H1 (cell line): Measurements from ENCODE around the gene TUBGCP3. TPM values are rescaled to one million over a fixed set of nuclear protein-coding genes. Genes with fewer than 3 reads are reported as not detected.

Source experiments
- CTCF ChIA-PET: fragments of 300-600 bp; sonication (Branson Sonifier 250); formaldehyde crosslinking; loops from one replicate; lab custom pipeline; 2021; ENCODE audit not compliant: partially characterized antibody; lab: Charles Lee
- POLR2A ChIA-PET: fragments of 300-600 bp; sonication (Branson Sonifier 250); formaldehyde crosslinking; loops from one replicate; lab custom pipeline; 2021; ENCODE audit warnings: inconsistent platforms; ENCODE audit not compliant: partially characterized antibody; lab: Charles Lee
- DNase-seq, 2 experiments: peaks; one replicate each; pipeline versions ENCODE4 v3.0.0 to v3.0.0-alpha.2; 2010 to 2022; ENCODE audit warnings: low spot score in 2 of 2, low read depth in 1 of 2, mixed read lengths in 1 of 2
- FAIRE-seq: peaks from 2 replicates; lab custom pipeline; 2011; peaks lifted over from hg19 to GRCh38; lab: Jason Lieb, UNC
- H2AFZ ChIP-seq: 2 replicates; pipeline ENCODE4 v1.8.1; 2012; ENCODE audit warnings: low read length, inconsistent platforms
- H2AK5ac ChIP-seq: 2 replicates; pipeline ENCODE4 v1.6.1; 2013; ENCODE audit warnings: low read depth, low read length
- H2BK120ac ChIP-seq: replicated peaks from 2 replicates; pipeline ENCODE3; 2013; ENCODE audit warnings: low read depth, low read length, inconsistent platforms
- H2BK12ac ChIP-seq: 2 replicates; pipeline ENCODE4 v1.6.1; 2013; ENCODE audit warnings: low read depth, low read length
- H2BK15ac ChIP-seq: 2 replicates; pipeline ENCODE4 v1.6.1; 2013; ENCODE audit warnings: low read length
- H2BK20ac ChIP-seq: 2 replicates; pipeline ENCODE4 v1.6.1; 2013; ENCODE audit warnings: low read length
- H2BK5ac ChIP-seq: 2 replicates; pipeline ENCODE4 v1.6.1; 2013; ENCODE audit warnings: low read depth, low read length
- H3K14ac ChIP-seq: 2 replicates; pipeline ENCODE4 v1.6.1; 2013; ENCODE audit warnings: inconsistent platforms; ENCODE audit not compliant: insufficient read length
- H3K18ac ChIP-seq: 2 replicates; pipeline ENCODE4 v1.6.1; 2013; ENCODE audit warnings: low read length; ENCODE audit errors: extremely low read depth
- H3K23ac ChIP-seq: 2 replicates; pipeline ENCODE4 v1.6.1; 2013; ENCODE audit warnings: inconsistent platforms; ENCODE audit not compliant: insufficient read length
- H3K23me2 ChIP-seq: 2 replicates; pipeline ENCODE4 v1.6.1; 2013; ENCODE audit warnings: low read depth, low read length
- H3K27ac ChIP-seq: 2 replicates; pipeline ENCODE4 v1.6.1; 2011; ENCODE audit warnings: low read depth, low read length, inconsistent platforms
- H3K27me3 ChIP-seq, 4 experiments: replicated peaks in 1 of 4; 1 replicate in 1 of 4; 2 replicates in 3 of 4; pipeline versions ENCODE4 v1.6.1 to v1.8.1; 2011 to 2013; ENCODE audit warnings: low read length in 3 of 4, mild to moderate bottlenecking in 3 of 4, inconsistent platforms in 2 of 4, mixed read lengths in 2 of 4, moderate library complexity in 1 of 4; ENCODE audit not compliant: control insufficient read depth in 3 of 4, insufficient read depth in 3 of 4; ENCODE audit errors: extremely low read depth in 1 of 4
- H3K36me3 ChIP-seq, 4 experiments: 2 replicates each; pipeline versions ENCODE4 v1.6.1 to v1.8.1; 2011 to 2013; ENCODE audit warnings: mild to moderate bottlenecking in 4 of 4, low read length in 3 of 4, moderate library complexity in 2 of 4, control low read depth in 1 of 4, inconsistent platforms in 1 of 4; ENCODE audit not compliant: insufficient read depth in 4 of 4, control insufficient read depth in 2 of 4
- H3K4ac ChIP-seq: replicated peaks from 2 replicates; pipeline ENCODE3; 2013; ENCODE audit warnings: low read length, low read depth, mixed read lengths, inconsistent platforms; ENCODE audit not compliant: insufficient read length
- H3K4me1 ChIP-seq, 4 experiments: replicated peaks in 1 of 4; 1 replicate in 1 of 4; 2 replicates in 3 of 4; pipeline versions ENCODE4 v1.6.1 to v1.8.1; 2011 to 2013; ENCODE audit warnings: low read length in 3 of 4, inconsistent platforms in 2 of 4, mixed read lengths in 1 of 4; ENCODE audit not compliant: insufficient read depth in 4 of 4, control insufficient read depth in 3 of 4
- H3K4me2 ChIP-seq, 2 experiments: 2 replicates each; pipeline versions ENCODE4 v1.6.1 to v1.8.1; 2011 to 2013; ENCODE audit warnings: low read depth in 2 of 2, low read length in 2 of 2, control low read depth in 1 of 2, inconsistent platforms in 1 of 2, mild to moderate bottlenecking in 1 of 2; ENCODE audit not compliant: insufficient read depth in 1 of 2
- H3K4me3 ChIP-seq, 4 experiments: fragments of 200-600, 300-600 bp in 1 of 4; sonication (generic), shearing (Covaris generic), sonication (Bioruptor Twin) in 1 of 4; 2 replicates each; pipeline versions ENCODE4 v1.5.1 to v1.8.1; 2011 to 2016; ENCODE audit warnings: low read length in 4 of 4, low read depth in 3 of 4, control low read depth in 2 of 4, inconsistent platforms in 2 of 4, mild to moderate bottlenecking in 2 of 4, mixed read lengths in 1 of 4, moderate library complexity in 1 of 4; ENCODE audit not compliant: insufficient read depth in 2 of 4; ENCODE audit errors: extremely low read depth in 1 of 4
- H3K56ac ChIP-seq: replicated peaks from 2 replicates; pipeline ENCODE3; 2013; ENCODE audit warnings: low read depth, mild to moderate bottlenecking, mixed read lengths, low read length, inconsistent platforms; ENCODE audit not compliant: insufficient read length
- H3K79me1 ChIP-seq: 2 replicates; pipeline ENCODE4 v1.6.1; 2013; ENCODE audit warnings: low read depth, low read length, control low read depth
- H3K79me2 ChIP-seq, 2 experiments: 2 replicates each; pipeline versions ENCODE4 v1.6.1 to v1.8.1; 2012 to 2013; ENCODE audit warnings: low read length in 2 of 2, mild to moderate bottlenecking in 2 of 2, inconsistent platforms in 1 of 2; ENCODE audit not compliant: insufficient read depth in 2 of 2, control insufficient read depth in 1 of 2
- H3K9ac ChIP-seq, 4 experiments: replicated peaks in 1 of 4; 1 replicate in 1 of 4; 2 replicates in 3 of 4; pipeline versions ENCODE4 v1.6.1 to v1.8.1; 2011 to 2013; ENCODE audit warnings: low read depth in 3 of 4, low read length in 3 of 4, control low read depth in 2 of 4, mild to moderate bottlenecking in 2 of 4, moderate library complexity in 2 of 4, inconsistent platforms in 1 of 4; ENCODE audit errors: extremely low read depth in 1 of 4
- H3K9me3 ChIP-seq, 2 experiments: 2 replicates each; pipeline versions ENCODE4 v1.6.1 to v1.8.1; 2012 to 2013; ENCODE audit warnings: mild to moderate bottlenecking in 2 of 2, moderate library complexity in 2 of 2, control low read depth in 1 of 2, inconsistent platforms in 1 of 2, low read depth in 1 of 2, low read length in 1 of 2, mixed read lengths in 1 of 2; ENCODE audit not compliant: insufficient read depth in 2 of 2
- H4K20me1 ChIP-seq, 2 experiments: replicated peaks in 1 of 2; 2 replicates each; pipeline versions ENCODE3 to v1.8.1; 2011 to 2013; ENCODE audit warnings: inconsistent platforms in 2 of 2, low read length in 2 of 2, mild to moderate bottlenecking in 1 of 2; ENCODE audit not compliant: insufficient read depth in 2 of 2, control insufficient read depth in 1 of 2
- H4K5ac ChIP-seq: 2 replicates; pipeline ENCODE4 v1.6.1; 2013; ENCODE audit warnings: low read length, low read depth, mixed read lengths, inconsistent platforms; ENCODE audit not compliant: insufficient read length
- H4K8ac ChIP-seq: 2 replicates; pipeline ENCODE4 v1.8.0; 2013; ENCODE audit warnings: mild to moderate bottlenecking, moderate library complexity, low read length, inconsistent platforms; ENCODE audit not compliant: insufficient read depth; ENCODE audit errors: extremely low read depth
- H4K91ac ChIP-seq: replicated peaks from 2 replicates; pipeline ENCODE3; 2013; ENCODE audit warnings: low read length, mixed read lengths, inconsistent platforms; ENCODE audit not compliant: insufficient read length
- CBX5 ChIP-seq: fragments of 300-800, 300-1000 bp; sonication (generic); IDR thresholded peaks from 2 replicates; pipeline ENCODE4 v1.7.1; 2016; ENCODE audit warnings: antibody characterized with exemption, low read length, low read depth
- HDAC6 ChIP-seq: IDR thresholded peaks from one replicate; pipeline ENCODE4 v1.7.1; 2012; ENCODE audit warnings: low read depth, mild to moderate bottlenecking, inconsistent platforms, low read length, moderate library complexity
- JUN ChIP-seq: IDR thresholded peaks from 2 replicates; pipeline ENCODE4 v1.6.1; 2011; ENCODE audit warnings: low read depth, mild to moderate bottlenecking, improper control_type of control experiment, low read length
- RXRA ChIP-seq: IDR thresholded peaks from 2 replicates; pipeline ENCODE4 v1.6.1; 2011; ENCODE audit warnings: low read depth, mild to moderate bottlenecking, low read length, moderate library complexity; ENCODE audit not compliant: insufficient read depth
- SRF ChIP-seq: IDR thresholded peaks from 2 replicates; pipeline ENCODE4 v1.6.1; 2011; ENCODE audit warnings: mild to moderate bottlenecking, low read depth, low read length, moderate library complexity
- TAF1 ChIP-seq: IDR thresholded peaks from 2 replicates; pipeline ENCODE4 v1.6.1; 2011; ENCODE audit warnings: mild to moderate bottlenecking, low read depth, low read length
- WGBS, 2 experiments: shearing (Covaris generic) in 1 of 2; methylation state at CpG; one replicate each; pipeline versions ENCODE4 v1.1.6 to v1.1.7; 2013 to 2015; ENCODE audit warnings: low lambda C conversion rate in 2 of 2, mixed read lengths in 2 of 2, inconsistent platforms in 1 of 2, low coverage in 1 of 2, missing lambda C conversion rate in 1 of 2; ENCODE audit not compliant: insufficient replicate concordance in 2 of 2, insufficient coverage in 1 of 2, insufficient read length in 1 of 2; ENCODE audit errors: extremely low coverage in 1 of 2, missing lambda C conversion rate in 1 of 2; 5-methylcytosine and 5-hydroxymethylcytosine counted together
- polyA plus RNA-seq, 7 experiments: library from polyadenylated mRNA; depleted of rRNA in 3 of 7; stranded (reverse) in 5 of 7; unstranded in 2 of 7; fragments of >200 nt in 5 of 7; fragments of 200-250 nt in 2 of 7; gene quantifications; 1 replicate in 5 of 7; 2 replicates in 1 of 7; 4 replicates in 1 of 7; pipeline versions ENCODE4 v1.2.1 to v1.2.3, GENCODE V29; 2011 to 2013; ENCODE audit warnings: missing spikeins in 2 of 7, mixed read lengths in 2 of 7
- total RNA-seq: library from RNA; stranded (reverse); fragmentation: NEBNext Ultra II Directional; extraction: Animal tissue kit (Norgen Biotek cat#: 25700); gene quantifications from 2 replicates; pipeline ENCODE4 v1.2.1, GENCODE V29; 2021
- TF ChIP-seq, protein P1 (sequence below): IDR thresholded peaks from 2 replicates; pipeline ENCODE4 v1.6.1; 2011; ENCODE audit warnings: low read depth, mild to moderate bottlenecking, low read length; ENCODE audit not compliant: insufficient read depth
- TF ChIP-seq, protein P2 (sequence below): IDR thresholded peaks from 2 replicates; pipeline ENCODE4 v1.6.1; 2012; ENCODE audit warnings: inconsistent platforms

The TUBGCP3 gene
- total and polyA plus RNA-seq, 2 of the 8 experiments (the other 6 are each of a cell fraction or from before 2014, with no cell fraction given), result 27.0 to 31.7 TPM

DNA sequence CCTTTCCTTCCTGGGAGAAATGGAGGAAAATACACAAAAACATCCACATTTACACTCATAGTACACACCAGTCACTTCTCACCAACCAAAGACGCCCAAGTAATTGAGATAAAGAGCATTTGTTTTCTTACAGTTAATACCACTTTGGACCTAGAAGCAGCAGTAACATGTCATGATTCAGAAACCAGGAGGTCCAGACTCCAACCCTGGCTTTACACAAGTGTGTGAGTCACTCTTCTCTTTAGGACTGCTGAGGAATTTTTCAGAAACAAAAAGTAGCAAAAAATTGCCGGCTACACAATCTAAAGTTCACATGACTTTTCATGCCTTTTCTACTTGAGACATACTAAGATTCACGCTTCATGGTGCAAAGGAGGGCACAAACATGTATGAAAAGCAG lies 42.1 kb downstream of the TUBGCP3 start:
- peaks cover 4 to 24% (median 21%) of the 10 kb centered on the region in 4 experiments for H3K36me3 ChIP-seq
- H2BK5ac ChIP-seq, result no peak overlapping the region
- WGBS, 2 experiments, result 90% methylated on average over 3 of the region's 3 CpGs; no CpG with 5 or more reads in 1 of the 2 experiments
- no peak overlapping the region for H3K56ac ChIP-seq
- H3K9me3 ChIP-seq, result no peaks in the 10 kb centered on the region
- H4K8ac ChIP-seq, result no peak overlapping the region
- H3K27me3 ChIP-seq, result no peaks in the 10 kb centered on the region; a peak in 1 of 7 replicates
- H3K79me1 ChIP-seq, result no peaks in the 10 kb centered on the region
- no peak overlapping the region for H2BK15ac ChIP-seq
- no peak overlapping the region for H3K18ac ChIP-seq
- no peak overlapping the region for H3K14ac ChIP-seq
- H2BK120ac ChIP-seq, result no peak overlapping the region
- no peak overlapping the region for H2BK20ac ChIP-seq
- DNase-seq (no peak), FAIRE-seq (no peak)
- H3K4me1 ChIP-seq, result no peaks in the 10 kb centered on the region
- TF ChIP-seq, protein P1, sequence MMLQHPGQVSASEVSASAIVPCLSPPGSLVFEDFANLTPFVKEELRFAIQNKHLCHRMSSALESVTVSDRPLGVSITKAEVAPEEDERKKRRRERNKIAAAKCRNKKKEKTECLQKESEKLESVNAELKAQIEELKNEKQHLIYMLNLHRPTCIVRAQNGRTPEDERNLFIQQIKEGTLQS, result no peak
- TF ChIP-seq SRF (no peak), TAF1 (no peak), CBX5 (no peak), JUN (no peak), RXRA (no peak), HDAC6 (no peak)
- TF ChIP-seq, protein P2, sequence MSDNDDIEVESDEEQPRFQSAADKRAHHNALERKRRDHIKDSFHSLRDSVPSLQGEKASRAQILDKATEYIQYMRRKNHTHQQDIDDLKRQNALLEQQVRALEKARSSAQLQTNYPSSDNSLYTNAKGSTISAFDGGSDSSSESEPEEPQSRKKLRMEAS, result no peak
- no peak overlapping the region for H2AFZ ChIP-seq
- POLR2A ChIA-PET, result interaction anchor here (1.1 kb wide), 1 partner anchor 8 kb away, joined by 3 read pairs; no protein-coding TSS in a partner anchor
- CTCF ChIA-PET, result interaction anchor here (0.5 kb wide), 1 partner anchor 9 kb away, joined by 3 read pairs; no protein-coding TSS in a partner anchor
- H2BK12ac ChIP-seq, result no peak overlapping the region
- H4K5ac ChIP-seq, result no peak overlapping the region
- no peak overlapping the region for H2AK5ac ChIP-seq
- no peak overlapping the region for H3K4me3 ChIP-seq
- no peak overlapping the region for H3K23ac ChIP-seq
- H3K79me2 ChIP-seq, result no peaks in the 10 kb centered on the region
- H4K91ac ChIP-seq, result no peak overlapping the region
- no peaks in the 10 kb centered on the region for H3K23me2 ChIP-seq
- no peak overlapping the region for H3K4me2 ChIP-seq
- no peak overlapping the region for H3K9ac ChIP-seq
- H3K27ac ChIP-seq, result no peak overlapping the region
- H4K20me1 ChIP-seq, result no peaks in the 10 kb centered on the region
- H3K4ac ChIP-seq, result no peak overlapping the region
